GM19438 (cell line): Measurements from ENCODE around the gene MBLAC1.

Experiments
- ATAC-seq: cut with Tn5 transposase; IDR thresholded peaks from one replicate; pipeline ENCODE4 v1.9.1; 2021; ENCODE audit warnings: low read depth; ENCODE audit not compliant: unreplicated experiment

MBLAC1 gene

GRCh38 chr7:100169147-100169850, 42.5 kb downstream of the MBLAC1 start:
- no peak for ATAC-seq

GRCh38 chr7:100170101-100170897, 43.5 kb downstream of the MBLAC1 start:
- no peak for ATAC-seq

DNA sequence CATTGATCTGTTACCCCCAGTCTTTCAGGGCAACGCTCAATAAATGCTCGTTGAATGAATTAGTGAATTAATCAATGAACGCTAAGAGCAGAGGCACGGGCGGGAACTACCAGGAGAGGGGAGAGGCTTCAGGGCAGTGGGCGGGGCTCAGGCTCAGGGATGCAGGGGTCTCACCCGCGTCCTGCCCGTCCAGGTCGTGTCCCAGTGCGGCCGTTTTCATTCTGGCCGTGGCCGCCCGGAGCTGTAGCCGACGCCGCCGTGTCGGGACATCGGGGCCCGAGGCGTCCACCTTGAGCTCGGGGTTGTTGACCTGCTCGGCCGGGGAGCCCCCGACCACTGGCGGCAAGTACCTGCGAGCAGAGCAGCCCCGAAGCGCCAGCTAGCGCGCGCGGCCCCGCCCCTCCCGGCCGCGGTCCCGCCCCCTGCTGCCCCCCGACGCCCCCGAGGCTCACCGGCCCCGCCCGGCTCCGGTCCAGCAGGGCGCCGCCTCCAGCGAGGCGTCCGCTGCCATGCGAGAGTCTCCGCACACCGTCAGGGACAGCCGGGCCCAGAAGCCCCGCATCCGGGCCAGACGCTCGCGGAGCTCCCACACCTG, 44.4 kb downstream of the MBLAC1 start:
- no peak for ATAC-seq

- ATAC-seq: no peak
These were observed 45.1 kb downstream of the MBLAC1 start for GRCh38 chr7:100171840-100172239.

DNA sequence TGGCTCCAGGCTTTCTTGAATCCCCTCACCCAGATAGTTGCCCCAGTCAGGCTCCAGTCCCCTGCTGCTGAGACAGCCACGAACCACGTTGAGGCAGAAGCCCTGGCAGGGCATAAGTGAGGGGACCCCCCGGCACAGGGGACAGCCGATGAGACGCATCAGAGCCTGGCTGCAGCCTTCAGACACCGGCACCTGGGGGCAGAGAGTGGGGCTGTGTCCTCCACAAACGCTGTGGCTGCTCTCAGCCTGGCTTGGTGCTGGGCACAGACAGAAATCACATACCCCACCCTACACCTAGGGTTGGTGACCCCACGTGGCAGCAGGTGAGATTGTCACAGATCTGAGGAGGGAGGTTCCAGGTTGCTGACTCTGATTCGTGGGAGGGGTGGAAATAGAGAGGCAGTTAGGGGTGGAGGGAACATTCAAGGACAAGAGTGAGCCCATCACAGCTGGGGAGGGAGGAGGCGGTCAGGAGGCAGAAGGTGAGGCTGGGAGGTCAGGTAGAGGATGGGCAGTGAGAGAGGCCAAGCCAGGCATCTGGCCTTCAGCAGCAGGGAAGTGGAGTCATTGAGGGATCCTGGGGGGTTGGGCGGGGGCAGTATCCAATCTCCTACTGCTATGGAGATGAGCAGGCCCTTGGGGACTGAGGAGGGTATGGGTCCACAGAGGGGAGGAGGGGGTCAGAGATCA, 47.2 kb downstream of the MBLAC1 start:
- no peak for ATAC-seq

DNA sequence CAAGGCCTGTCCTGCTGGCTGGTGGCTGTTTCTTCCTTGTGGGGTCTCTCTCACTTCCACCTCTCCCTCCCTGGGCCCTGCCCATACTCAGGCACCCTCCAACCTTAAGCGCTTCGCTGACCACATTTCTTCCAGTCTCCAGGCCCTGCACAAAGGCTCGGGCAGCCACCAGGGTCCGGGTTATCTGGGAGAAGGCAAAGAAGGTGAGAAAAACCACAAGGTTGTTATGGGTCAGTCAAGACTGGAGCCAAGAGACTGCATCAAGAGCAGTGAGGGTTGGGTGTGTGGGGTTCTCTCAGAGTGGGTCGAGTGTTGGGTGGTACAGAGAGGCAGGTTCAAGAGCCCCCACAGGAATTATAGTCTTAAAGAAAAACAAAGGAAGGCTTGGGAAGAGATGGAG, 47.8 kb downstream of the MBLAC1 start:
- ATAC-seq: no peak

DNA sequence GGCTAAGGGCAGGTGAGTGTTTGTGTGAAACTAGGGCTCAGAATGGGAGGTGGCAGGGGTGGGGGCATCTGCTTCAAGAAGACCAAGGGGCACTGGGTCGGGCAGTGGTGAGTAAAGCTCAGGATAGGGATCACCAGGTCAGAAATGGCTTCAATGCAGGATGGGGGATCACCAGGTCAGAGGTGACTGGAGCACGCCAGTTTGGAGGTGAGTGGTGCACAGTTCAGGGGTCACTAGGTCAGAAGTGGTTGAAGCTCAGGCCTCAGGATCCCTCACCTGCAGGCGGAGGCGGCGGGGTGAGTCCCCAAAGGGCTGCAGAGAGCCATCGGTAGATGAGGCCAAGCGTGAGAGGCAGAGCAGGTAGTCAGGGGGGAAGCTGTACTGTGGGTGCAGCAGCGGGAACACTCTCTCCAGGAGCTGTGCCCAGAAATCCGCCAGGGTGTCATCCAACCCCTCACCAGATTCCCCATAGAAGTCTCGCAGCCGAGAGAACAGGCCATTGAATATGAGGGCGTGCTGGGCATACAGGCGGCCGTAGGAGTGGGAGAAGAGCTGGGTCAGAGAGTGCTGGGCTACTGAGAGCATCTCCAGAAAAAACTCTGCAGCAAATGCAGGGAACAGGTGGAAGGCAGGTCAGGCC, 48.6 kb downstream of the MBLAC1 start:
- ATAC-seq: no peak

DNA sequence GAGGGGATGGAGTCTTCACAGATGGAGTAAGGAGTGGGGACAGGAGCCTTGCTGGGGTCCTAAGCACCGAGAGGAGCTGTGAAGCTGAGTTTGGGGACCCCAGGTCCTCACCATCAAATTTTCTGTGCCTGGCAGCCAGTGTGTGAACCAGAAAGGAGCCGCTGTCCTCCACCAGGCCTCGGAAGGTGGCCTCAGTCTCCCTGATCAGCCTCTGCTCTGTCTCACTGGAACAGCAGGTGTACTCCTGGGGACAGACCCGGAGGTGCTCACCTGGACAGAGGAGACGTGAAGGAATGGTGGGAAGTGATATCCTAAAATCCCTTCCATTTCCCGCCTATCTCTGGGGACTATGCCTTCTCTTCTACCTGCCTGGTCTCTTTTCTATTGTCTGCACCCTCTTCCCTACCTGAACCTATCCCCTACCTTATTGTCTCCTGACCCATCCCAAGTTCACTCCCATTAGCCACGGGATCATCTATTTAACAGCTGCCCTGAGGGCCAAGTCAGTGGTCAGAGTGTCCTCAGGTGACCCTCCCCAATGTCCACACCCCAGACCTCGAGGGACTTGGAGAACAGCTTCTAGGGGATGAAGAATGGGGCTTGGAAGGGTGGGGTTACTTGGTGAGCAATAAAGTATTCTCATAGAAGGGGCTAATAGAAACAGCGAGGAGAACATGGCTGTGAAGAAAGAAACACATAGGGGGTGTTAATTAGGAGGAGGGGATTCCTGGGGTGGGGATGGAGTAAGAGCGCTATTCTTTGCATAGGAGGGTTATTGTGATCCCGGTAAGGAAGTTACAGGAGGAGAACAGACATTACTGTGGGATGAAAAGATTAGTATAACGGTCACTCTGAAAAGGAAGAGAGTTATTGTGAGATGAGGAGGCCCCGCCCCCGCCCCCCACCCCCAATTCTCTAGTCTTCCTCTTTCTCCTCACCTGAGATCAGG, 49.6 kb downstream of the MBLAC1 start:
- no peak for ATAC-seq

GRCh38 chr7:100177045-100178001, 50.6 kb downstream of the MBLAC1 start, which contains the start of the genes GPC2 and STAG3:
Gene GPC2, minus strand, starts transcription at chr7:100177381. Its CDS starts 182 bp downstream, at chr7:100177199.
Gene STAG3, plus strand, starts transcription at chr7:100177918. Its CDS starts 2,639 bp downstream, at chr7:100180557.
- ATAC-seq: peak; percentile 90
